DMS79 treated with DMSO at 0.1 percent for 48 hours (cell line): ENCODE data around the gene SPOCK2.

Experiments
- DNase-seq: peaks from one replicate; lab custom pipeline; 2025; lab: John Stamatoyannopoulos, UW

The SPOCK2 gene

DNA sequence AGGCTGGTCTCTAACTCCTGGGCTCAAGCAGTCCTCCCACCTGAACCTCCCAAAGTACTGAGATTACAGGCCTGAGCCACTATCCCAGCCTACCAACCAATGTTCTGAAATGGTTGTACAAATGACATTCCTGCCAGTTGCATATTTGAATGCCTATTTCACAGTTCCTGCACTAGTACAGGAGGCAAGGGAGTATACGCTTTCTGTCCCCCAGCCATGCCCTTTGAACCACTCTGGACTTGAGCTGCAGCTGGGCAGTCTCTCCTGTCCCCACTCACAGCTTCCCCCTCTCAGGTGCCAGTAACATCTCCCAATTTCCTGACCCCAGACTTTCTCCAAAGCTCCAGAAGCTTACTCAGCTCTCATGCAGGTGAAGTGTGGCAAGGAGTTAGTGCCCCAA lies 58.9 kb downstream of the SPOCK2 start:
- DNase-seq = no peak

DNA sequence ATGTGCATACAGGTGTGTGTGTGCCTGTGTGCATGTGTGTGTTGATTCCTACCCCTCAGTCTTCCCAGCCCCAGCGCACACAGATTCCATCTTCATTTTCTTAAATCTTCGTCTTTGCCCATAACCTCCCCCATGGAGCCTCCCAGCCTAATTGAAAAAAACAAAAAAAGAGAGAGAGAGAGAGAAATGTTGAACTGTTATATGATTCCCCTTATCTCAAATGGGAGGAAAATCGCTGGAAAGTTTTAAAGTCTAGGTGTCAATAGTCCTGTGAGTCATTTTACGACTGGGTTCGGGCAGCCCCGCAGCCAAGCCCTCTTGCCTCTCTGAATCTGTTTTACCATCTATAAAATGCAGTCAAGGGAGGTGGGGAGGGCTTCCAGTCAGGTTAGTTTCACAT lies 60.9 kb downstream of the SPOCK2 start:
- DNase-seq = no peak

DNA sequence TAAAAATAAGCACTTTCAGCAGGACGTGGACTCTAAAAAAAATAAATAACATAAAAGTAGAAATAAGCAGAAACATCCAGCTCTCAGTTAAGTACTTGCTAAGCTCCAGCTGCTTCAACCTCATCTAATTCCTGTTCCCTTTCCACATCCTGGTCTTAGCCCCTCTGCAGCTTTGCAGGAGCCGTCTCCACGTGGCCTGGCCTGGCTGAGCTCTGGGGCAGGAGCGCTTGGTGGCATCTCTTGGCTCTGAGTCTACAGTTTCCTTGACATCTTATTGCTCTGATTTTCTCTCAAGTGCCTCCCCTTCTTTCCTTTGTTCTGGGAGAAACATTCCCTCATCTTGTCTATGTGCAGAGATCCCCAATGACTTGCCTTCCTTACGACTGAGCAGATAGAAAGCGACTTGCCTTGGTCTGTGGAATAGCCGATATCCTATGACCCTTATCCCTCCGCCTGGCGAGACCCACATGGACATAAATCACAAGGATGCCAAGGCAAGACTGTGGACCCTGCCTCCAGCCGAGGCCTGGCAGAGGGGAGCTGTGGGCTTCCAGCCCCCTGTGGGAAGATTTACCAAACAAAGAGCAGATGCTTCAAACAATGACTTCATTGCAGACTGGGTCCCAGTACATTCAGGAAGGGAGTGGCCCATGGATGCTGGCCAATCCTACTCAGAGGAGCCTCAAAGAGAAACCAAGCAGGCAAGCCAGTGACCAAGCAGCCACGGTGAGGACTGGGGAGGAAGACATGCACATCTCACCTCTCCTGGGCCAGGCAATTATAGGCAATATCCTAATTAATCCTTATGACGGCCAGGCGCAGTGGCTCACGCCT lies 61.9 kb downstream of the SPOCK2 start:
- no peak for DNase-seq

DNA sequence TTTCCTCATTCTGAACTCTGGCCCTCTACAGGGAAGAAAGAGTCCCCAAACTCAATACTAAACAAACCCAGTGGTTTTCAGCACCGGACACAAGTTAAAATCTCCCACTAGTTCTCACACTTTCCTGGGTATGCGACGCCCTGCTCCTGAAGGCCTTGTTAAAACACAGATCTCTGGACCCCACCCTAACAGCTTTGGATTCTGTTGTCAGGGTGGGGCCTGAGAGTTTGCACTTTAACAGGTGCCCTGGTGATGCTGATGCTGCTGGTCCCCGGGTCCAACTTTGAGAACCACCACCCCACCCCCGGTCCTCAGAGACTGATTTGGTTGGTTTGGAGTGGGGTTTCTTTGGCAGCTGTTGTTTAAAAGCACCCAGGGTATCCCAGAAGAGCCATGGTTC lies 62.5 kb downstream of the SPOCK2 start:
- DNase-seq = no peak

DNA sequence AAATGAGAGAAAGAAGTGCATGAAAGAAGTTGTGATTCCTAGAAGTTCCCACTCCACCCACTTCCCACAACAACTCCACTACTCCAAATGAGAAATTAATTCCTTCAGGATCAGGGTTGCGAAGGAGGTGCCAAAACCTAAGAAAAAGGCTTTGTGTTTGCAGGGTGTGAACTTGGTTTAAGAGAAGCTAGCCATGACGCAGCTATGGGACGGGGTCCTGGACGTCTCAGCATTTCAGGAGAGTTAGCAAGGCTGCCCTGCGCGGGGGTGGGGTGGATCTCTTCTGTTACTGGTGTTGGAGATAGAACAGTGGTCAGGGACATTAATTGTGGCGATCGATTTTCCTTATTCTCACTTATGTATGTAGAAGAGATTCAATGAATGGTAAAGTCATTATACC lies 63.0 kb downstream of the SPOCK2 start:
- no peak for DNase-seq

DNA sequence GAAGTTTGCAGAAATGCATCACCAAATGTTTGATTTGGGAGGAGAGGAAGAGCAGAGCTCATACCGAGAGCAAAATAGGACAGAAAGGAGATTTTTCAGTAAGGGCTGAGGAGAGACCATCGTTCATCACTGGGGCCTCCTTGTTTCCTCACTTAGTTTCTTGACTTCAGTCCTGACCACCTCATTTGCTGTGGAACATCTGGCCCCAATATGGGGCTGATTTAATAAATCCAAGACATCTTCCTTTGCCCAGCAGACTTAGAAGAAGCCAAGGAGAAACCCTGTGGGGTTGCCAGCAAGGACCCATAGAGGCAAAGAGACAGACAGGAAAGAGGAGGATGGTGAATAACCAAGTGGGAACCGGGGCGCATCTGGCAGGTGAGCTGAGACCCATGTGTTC lies 63.8 kb downstream of the SPOCK2 start:
- no peak for DNase-seq

DNA sequence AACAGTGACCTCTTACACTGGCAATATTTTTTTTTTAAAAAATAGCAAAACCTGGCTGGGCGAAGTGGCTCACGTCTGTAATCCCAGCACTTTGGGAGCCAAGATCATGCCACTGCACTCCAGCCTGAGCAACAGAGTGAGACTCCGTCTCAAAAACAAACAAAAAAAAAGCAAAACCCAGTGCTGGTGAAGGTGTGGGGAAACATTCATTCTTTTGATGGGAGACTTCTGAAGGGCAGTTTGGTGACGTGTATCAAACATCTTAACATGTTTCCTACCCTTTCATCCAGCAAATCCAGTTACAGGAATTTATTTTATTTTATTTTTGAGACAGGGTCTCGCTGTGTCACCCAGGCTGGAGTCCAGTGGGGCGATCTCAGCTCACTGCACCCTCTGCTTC lies 66.1 kb downstream of the SPOCK2 start:
- no peak for DNase-seq

DNA sequence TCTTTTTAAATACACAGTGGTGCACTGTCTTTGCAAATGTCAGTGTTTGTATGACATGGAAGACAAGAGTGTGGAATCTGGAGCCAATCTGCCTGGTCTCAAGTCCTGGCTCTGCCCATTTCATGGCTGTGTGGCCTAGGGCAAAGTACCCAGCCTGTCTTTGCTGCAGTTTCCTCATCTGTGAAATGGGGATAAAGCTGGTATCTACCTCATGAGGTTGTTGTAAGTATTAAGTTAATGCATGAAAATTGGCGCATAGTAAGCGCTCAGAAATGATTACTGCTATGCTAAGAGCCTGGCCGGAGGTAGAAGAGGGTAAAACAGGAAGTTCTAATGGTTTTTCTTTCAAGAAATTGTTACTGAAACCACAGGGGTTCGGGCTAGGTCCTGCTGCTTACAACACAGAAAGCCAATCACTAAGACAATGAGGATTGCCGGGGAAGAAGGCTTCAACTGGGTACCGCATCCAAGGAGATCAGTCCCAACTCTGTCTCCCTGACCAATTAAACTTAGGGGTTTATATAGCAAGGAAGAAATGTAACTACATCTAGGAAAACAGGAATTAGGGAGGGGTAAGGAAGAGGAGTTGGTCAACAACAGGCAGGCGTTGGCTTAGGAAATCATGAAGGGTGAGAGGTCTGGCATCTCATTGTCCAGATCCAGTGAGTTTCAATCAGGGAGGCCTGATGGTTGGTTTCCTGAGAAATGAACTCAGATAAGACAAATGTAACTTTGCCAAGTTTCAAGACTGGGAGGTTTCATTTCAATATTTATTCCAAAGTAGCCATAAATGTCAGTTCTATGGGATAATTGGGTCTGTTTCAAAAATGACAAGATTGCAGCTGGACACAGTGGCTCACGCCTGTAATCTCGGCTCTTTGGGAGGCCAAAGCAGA lies 67.2 kb downstream of the SPOCK2 start:
- no peak for DNase-seq

DNA sequence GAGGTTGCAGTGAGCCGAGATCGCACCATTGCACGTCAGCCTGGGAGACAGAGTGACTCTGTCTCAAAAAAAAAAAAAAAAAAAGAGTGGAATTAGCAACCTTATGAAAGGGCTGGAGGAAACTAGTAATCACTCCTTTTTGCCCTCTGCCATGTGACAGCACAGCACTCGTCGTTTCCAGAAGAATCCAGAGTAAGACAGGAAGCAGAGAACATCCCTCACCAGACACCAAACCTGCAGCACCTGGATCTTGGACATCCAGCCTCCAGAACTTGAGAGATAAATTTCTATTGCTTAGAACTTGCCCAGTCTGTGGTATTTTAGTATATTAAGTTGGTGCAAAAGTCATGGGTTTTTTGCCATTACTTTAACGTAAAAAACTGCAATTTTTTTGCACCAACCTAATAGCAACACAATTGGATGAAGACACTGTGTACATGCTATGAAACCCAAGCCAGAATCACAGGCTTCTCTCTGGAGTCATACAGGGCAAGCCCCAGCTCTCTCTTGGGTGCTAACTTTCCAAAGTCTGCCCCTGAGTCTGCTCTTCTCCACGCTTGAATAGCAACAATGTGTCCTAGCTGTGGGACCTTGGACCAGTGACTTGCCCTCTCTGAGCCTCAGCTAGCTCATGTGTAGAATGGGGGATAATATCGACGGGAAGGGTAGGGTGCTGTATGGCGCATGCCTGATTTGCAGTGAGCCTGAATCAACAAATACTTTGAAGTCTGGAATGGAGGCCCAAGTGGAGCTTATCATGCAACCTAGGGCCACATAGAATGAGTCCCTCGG lies 69.1 kb downstream of the SPOCK2 start:
- DNase-seq = no peak

DNA sequence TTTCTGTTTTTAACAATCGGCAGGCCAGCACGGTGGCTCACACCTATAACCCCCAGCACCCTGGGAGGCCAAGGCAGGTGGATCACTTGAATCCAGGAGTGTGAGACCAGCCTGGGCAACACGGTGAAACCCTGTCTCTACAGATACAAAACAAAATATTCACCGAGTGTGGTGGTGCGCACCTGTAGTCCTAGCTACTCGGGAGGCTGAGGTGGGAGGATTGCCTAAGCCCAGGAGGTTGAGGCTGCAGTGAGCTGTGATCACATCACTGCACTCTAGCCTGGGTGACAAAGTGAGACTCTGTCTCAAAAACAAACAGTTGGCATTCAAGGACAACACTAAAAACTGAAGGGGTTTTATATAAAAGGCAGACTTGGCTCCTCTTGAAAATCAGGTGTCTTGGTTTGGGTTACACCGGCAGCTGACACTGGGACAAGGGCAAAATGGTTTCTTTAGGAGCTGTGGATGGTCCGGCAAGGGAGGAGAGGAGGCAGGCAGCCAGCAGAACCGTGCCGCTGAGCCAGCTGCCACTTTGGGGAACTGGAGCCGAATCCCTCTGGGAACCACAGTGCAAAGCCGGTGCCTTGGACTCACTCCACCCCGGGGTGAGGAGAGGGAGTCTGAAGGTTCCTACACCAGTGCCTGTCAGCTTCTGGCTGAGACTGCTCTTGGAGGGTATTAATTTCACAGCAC lies 71.6 kb downstream of the SPOCK2 start:
- DNase-seq = no peak

DNA sequence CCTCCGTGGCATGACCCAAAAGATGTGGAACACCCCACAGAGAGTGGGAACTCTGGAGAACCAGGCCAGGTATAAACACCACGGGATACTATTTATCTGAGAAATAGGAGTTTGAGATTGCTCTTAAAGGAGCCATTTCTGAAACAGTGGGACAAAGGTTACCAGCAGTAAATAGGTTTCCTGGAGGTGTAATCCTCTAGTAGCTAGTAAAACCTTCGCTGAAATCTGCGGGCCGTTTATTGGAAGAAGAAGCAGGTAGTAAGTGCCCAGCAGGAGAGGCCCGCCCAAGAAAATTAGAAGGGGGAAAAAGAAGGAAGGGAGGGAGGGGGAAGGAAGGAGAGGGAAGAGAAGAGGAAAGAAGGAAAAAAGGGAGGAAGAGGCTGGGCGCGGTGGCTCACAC lies 72.5 kb downstream of the SPOCK2 start:
- no peak for DNase-seq

DNA sequence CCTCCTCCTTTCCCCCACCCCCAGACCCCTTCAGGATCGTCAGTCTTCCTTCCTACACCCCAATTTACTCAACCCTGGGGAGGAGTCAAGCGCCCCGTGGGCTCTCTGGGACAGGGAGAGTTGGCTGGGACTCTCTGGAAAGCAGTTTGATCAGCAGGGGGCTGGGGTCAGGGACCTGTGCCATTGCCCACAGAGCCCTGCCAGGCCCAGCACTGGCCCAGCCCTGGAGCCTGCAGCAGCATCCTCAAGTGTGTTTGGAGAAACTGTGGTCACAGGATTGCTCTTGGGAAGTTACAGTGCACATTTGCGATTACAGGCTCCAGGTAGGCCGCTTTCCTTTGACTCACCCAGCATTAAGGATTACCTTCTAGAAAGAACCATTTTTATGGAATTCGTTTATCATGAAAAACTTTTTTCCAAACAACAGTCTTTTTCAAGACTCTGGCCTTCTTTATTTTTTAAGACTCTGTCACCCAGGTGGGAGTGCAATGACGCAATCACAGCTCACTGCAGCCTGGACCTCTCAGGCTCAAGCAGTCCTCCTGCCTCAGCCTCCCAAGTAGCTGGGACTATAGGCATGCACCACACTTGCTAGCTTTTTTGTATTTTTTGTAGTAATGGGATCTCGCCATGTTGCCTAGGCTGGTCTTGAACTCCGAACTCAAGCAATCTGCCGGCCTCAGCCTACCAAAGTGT lies 73.4 kb downstream of the SPOCK2 start:
- DNase-seq = no peak

DNA sequence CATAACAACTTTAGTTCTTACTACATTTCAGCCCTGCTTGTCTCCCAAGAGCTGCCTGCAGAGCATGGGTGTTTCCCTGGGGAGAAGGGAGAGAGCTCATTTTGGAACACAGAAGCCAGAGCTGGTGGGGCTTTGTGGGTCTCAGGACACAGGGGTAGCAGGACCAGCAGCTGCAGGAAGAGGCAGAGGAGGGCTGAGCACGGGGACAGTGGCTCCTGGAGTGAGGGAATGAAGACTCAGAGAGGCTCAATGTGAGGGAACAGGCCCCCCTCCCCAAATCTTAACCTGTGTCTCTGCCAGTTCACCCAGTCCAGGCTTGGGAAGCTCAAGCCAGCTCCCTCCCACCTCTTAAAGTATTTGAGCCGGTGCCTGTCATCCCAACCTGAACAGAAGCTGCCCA lies 74.2 kb downstream of the SPOCK2 start:
- no peak for DNase-seq

DNA sequence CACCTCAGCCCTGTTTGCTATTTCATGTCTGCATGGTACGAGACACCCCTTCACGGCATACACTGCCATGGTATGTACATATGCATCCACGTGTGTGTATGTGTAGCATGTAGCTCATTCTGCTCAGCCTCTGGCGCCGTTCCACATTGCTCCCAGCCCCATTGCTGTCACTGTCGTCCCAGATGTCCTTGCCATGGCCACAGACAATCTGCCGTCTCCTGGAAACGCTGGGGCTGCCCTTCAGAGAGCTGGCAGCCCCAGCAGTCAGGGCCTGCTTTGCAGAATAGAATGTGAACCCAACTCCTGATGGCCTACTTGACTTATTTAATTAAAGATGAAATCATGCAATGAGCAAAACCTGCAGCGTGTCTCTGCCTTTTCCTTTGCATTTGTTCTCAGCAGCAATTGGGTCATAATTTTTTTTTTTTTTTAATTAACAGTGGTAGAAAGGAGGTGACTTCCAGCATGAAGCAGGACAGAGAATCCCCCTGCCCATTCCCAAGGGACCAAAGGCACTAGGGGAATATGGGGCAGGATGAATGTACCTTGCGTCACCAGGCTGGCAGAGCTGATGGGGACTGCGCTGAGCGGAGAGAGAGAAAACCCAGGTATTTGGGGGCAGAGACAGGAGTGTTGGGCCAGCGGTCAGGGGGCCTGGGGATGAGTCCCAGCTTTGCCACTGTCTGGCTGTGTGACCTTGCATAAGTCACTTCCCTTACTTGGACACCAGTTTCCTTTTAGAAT lies 75.0 kb downstream of the SPOCK2 start:
- no peak for DNase-seq

DNA sequence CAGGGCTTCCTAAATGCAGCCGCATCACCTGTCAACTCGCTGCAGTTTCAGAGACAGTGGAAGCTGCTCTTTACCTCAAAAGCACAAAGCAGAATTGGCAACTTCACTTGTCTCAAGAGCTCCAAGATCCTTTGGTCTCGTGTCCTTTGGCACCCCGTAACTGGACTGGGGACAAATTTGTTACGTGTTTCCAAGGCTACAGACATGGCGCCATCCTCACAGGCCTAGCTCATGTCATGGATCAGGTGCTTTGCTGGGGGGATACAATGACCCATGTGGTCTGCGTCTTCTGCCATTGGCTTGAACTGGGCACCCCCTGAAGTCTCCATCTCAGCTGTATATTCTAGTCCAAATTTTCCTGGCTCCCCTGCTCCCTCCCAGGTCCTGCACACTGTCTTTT lies 75.6 kb downstream of the SPOCK2 start:
- DNase-seq = no peak

DNA sequence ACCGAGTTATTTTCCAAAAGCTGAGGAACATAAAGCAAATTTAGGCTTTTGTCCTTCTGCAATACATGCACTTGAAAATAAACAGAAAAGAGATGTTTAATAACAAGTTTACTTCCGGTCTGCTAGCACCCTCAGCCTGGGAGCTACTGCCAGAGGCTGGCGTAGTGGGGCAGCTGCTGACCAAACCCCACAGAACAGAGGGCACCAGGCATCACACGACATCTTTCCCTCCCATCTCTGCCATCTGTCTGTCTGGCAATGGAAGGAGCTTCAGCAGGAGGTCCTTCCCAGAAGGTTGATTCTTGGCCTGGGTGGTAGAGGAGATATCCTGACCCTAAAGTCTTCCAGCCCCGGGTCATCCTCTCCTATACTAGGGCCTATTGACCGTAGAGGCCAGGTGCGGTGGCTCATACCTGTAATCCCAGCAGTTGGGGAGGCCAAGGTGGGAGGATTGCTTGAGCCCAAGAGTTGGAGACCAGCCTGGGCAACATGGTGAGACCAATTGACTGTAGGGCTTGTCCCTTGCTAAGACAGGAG lies 76.3 kb downstream of the SPOCK2 start:
- no peak for DNase-seq

DNA sequence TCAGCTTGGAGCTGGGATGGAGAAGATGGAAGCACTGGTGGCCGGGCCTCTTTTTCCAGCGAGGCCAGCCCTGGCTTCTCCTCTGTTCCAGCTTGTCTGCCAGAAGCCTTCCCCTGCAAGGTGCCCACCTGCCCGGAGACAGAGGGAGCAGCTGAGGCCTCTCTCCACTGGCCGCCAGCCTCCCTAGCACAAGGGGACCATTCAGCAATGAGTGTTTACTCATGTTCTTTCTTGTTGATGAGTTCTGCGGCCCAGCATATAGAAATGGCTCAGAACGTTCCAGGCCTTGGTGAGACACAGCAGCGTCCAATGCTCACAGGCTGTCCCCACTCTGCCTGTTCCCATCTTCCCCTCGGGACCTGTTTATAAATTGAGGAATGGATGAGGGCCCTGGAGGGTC lies 76.9 kb downstream of the SPOCK2 start:
- DNase-seq = no peak

DNA sequence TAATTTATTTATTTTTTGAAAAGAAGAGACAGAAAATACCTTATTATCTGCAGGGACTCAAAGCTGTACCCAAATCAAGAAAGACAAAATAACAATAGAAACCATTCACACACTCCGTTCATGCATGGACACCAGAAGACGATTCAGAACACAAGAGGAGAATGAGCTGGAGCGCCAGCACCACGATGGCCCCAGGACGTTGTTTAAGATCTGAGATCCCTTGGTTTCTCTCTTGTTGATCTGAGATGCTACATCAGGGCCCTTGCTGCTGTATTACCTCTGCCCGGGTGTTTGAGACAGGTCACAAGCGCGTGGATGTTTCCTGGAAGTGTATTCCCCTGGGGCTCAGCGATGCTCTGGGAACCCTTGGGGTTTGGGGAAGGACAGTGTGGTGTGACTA lies 77.3 kb downstream of the SPOCK2 start:
- no peak for DNase-seq

DNA sequence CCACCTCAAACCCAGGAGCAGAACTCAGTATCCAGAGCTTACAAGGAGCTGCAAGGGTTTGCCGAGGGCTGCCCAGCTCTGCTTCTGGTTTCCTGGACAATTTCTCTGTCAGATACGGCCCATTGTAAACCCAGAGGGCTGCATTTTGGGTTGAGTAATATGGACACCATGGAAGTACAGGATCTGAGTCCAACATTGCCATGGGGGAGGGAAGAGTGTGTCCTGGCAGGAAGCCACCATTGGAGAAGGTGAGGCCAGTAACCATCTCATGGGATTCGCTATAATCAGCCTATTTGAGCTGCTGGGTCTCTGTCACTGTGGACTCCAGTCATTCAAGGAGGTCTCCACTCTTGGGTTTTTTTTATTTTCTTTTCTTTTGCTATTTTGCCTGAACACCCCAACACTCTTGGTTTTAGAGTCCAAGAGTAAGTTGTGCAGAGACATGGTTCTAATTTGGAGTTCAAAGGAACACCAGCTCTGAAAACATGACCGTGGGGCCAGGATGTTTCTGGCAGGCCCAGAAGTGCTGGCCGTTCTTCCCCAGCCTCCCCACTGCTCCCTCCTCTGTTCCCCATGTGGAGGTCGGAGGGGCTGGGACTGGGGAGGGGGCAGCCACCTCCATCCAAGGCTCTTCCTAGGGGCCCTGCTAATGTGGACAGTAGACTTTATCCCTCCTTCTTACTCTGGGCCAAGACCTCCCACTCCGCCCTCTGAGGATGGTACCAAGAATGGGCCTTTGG lies 77.9 kb downstream of the SPOCK2 start:
- no peak for DNase-seq
